CD4-positive, alpha-beta memory T cell (primary cell): ENCODE results near the gene CEP112. TPM values are rescaled to one million over a fixed set of nuclear protein-coding genes. Genes with fewer than 3 reads are reported as not detected.

Experiments used
- CTCF ChIA-PET: fragments of 350-600 bp; sonication (Branson Sonifier 250); formaldehyde crosslinking; loops from one replicate; lab custom pipeline; 2021; ENCODE audit warnings: inconsistent platforms; ENCODE audit not compliant: partially characterized antibody; lab: Charles Lee
- POLR2A ChIA-PET: fragments of 350-600 bp; sonication (Branson Sonifier 250); formaldehyde crosslinking; loops from one replicate; lab custom pipeline; 2021; ENCODE audit not compliant: partially characterized antibody; lab: Charles Lee
- DNase-seq, 5 donors: peaks; one replicate each; pipeline versions ENCODE4 v3.0.0 to v3.0.0-alpha.2; 2020 to 2022; ENCODE audit warnings: mixed read lengths in 1 of 5
- H3K27ac ChIP-seq: one replicate; pipeline ENCODE4 v1.7.0; 2013; ENCODE audit warnings: low read depth, low read length
- H3K27me3 ChIP-seq: 2 replicates; pipeline ENCODE4 v1.7.0; 2013; ENCODE audit warnings: mild to moderate bottlenecking, low read length, moderate library complexity; ENCODE audit not compliant: insufficient read depth
- H3K36me3 ChIP-seq: 2 replicates; pipeline ENCODE4 v1.7.0; 2013; ENCODE audit warnings: mild to moderate bottlenecking, low read length, moderate library complexity; ENCODE audit not compliant: insufficient read depth
- H3K4me1 ChIP-seq: 2 replicates; pipeline ENCODE4 v1.7.0; 2013; ENCODE audit warnings: mild to moderate bottlenecking, low read length, moderate library complexity; ENCODE audit not compliant: insufficient read depth
- H3K4me3 ChIP-seq, 2 donors: one replicate each; pipeline ENCODE4 v1.7.0; 2013; ENCODE audit warnings: low read length in 2 of 2, mild to moderate bottlenecking in 1 of 2
- H3K9me3 ChIP-seq, 2 donors: one replicate each; pipeline ENCODE4 v1.7.0; 2013; ENCODE audit warnings: low read length in 2 of 2, control low read depth in 1 of 2; ENCODE audit not compliant: control insufficient read depth in 1 of 2
- H3K27ac Mint-ChIP-seq, 7 donors: one replicate each; pipeline ENCODE4 v1.8.0; 2020 to 2021; ENCODE audit warnings: mixed read lengths in 7 of 7, mild to moderate bottlenecking in 6 of 7, inconsistent platforms in 3 of 7, moderate library complexity in 3 of 7
- H3K27me3 Mint-ChIP-seq, 2 donors: one replicate each; pipeline ENCODE4 v1.8.0; 2020 to 2021; ENCODE audit warnings: mixed read lengths in 2 of 2
- H3K36me3 Mint-ChIP-seq, 2 donors: one replicate each; pipeline ENCODE4 v1.8.0; 2020 to 2021; ENCODE audit warnings: mixed read lengths in 2 of 2, inconsistent platforms in 1 of 2, mild to moderate bottlenecking in 1 of 2
- H3K4me1 Mint-ChIP-seq, 4 donors: one replicate each; pipeline ENCODE4 v1.8.0; 2020 to 2021; ENCODE audit warnings: mixed read lengths in 4 of 4, mild to moderate bottlenecking in 1 of 4
- H3K4me3 Mint-ChIP-seq, 8 donors: one replicate each; pipeline ENCODE4 v1.8.0; 2020 to 2021; ENCODE audit warnings: mixed read lengths in 8 of 8, mild to moderate bottlenecking in 7 of 8, moderate library complexity in 6 of 8, inconsistent platforms in 3 of 8
- H3K9me3 Mint-ChIP-seq, 8 donors: one replicate each; pipeline ENCODE4 v1.8.0; 2020 to 2021; ENCODE audit warnings: mixed read lengths in 8 of 8, mild to moderate bottlenecking in 5 of 8, inconsistent platforms in 3 of 8, moderate library complexity in 1 of 8
- intact Hi-C: fragments of 100-400 bp; cut with micrococcal nuclease; formaldehyde crosslinking; loops from one replicate; pipeline ENCODE4 v1.15.1; 2023
- polyA plus RNA-seq, 2 donors: library from polyadenylated mRNA; unstranded; fragments of 300-500 nt; fragmentation: Illumina TruSeq; gene quantifications; one replicate each; pipeline ENCODE4 v1.2.3, GENCODE V29; 2021
- total RNA-seq, 2 experiments: library from RNA; stranded (reverse); gene quantifications; one replicate each; pipeline ENCODE4 v1.2.3, GENCODE V29; 2021

CEP112 gene
- total and polyA plus RNA-seq, 4 experiments from 2014 or later: 0.34 to 3.9 (median 1.4) TPM

- no peak overlapping the region for H3K4me3 Mint-ChIP-seq
- ChIA-PET CTCF (no interaction called here), POLR2A (no interaction called here)
- no peak overlapping the region for H3K4me3 ChIP-seq
- no peak overlapping the region for H3K27ac Mint-ChIP-seq
- no peak for DNase-seq
- H3K4me1 Mint-ChIP-seq: no peaks in the 10 kb centered on the region
- H3K27ac ChIP-seq: no peak overlapping the region
- no peaks in the 10 kb centered on the region for H3K9me3 ChIP-seq
- H3K9me3 Mint-ChIP-seq: no peaks in the 10 kb centered on the region
- H3K36me3 ChIP-seq: no peaks in the 10 kb centered on the region
- no peaks in the 10 kb centered on the region for H3K4me1 ChIP-seq
- intact Hi-C loops: no loop called here
- H3K36me3 Mint-ChIP-seq: no peaks in the 10 kb centered on the region
- H3K27me3 ChIP-seq: peaks cover 4% of the 10 kb centered on the region
- peaks cover 0 to 1% of the 10 kb centered on the region in 2 donors for H3K27me3 Mint-ChIP-seq
Measured at GRCh38 chr17:65857718-65858117, 334.2 kb downstream of the CEP112 start.

- no peak overlapping the region for H3K4me3 Mint-ChIP-seq
- H3K36me3 ChIP-seq: no peaks in the 10 kb centered on the region
- no peaks in the 10 kb centered on the region for H3K9me3 Mint-ChIP-seq
- no peaks in the 10 kb centered on the region for H3K9me3 ChIP-seq
- H3K4me1 Mint-ChIP-seq: no peaks in the 10 kb centered on the region
- peaks cover 4% of the 10 kb centered on the region for H3K27me3 ChIP-seq
- ChIA-PET CTCF (no interaction called here), POLR2A (no interaction called here)
- H3K27ac ChIP-seq: no peak overlapping the region
- no peak overlapping the region for H3K4me3 ChIP-seq
- DNase-seq: no peak
- H3K27ac Mint-ChIP-seq: no peak overlapping the region
- intact Hi-C loops: no loop called here
- no peaks in the 10 kb centered on the region for H3K36me3 Mint-ChIP-seq
- H3K27me3 Mint-ChIP-seq: peaks cover 0 to 1% of the 10 kb centered on the region in 2 donors
- no peaks in the 10 kb centered on the region for H3K4me1 ChIP-seq
Measured at GRCh38 chr17:65856865-65857264, 335.1 kb downstream of the CEP112 start.

- intact Hi-C loops: no loop called here
- CTCF ChIA-PET: interaction anchor here (0.6 kb wide), 1 partner anchor 59 kb away, joined by 3 read pairs; no protein-coding TSS in a partner anchor
- Histone ChIP-seq H3K4me3 (no peak overlapping the region), H3K27ac (no peak overlapping the region), H3K9me3 (no peaks in the 10 kb centered on the region), H3K4me1 (no peaks in the 10 kb centered on the region), H3K27me3 (peaks cover 4% of the 10 kb centered on the region), H3K36me3 (no peaks in the 10 kb centered on the region)
- no peak for DNase-seq
- Mint-ChIP-seq H3K4me3 (no peak overlapping the region), H3K4me1 (no peaks in the 10 kb centered on the region), H3K9me3 (no peaks in the 10 kb centered on the region), H3K27ac (no peak overlapping the region), H3K36me3 (no peaks in the 10 kb centered on the region), H3K27me3 (peaks cover 0 to 1% of the 10 kb centered on the region in 2 donors)
- POLR2A ChIA-PET: no interaction called here
Measured at GRCh38 chr17:65855675-65856074, 336.3 kb downstream of the CEP112 start.

- H3K36me3 Mint-ChIP-seq: no peaks in the 10 kb centered on the region
- Histone ChIP-seq H3K4me1 (no peaks in the 10 kb centered on the region), H3K4me3 (no peak overlapping the region), H3K9me3 (no peaks in the 10 kb centered on the region), H3K27me3 (peaks cover 4% of the 10 kb centered on the region), H3K36me3 (no peaks in the 10 kb centered on the region), H3K27ac (no peak overlapping the region)
- no peaks in the 10 kb centered on the region for H3K4me1 Mint-ChIP-seq
- no peak for DNase-seq
- ChIA-PET CTCF (no interaction called here), POLR2A (no interaction called here)
- H3K27me3 Mint-ChIP-seq: peaks cover 0 to 1% of the 10 kb centered on the region in 2 donors
- no peak overlapping the region for H3K4me3 Mint-ChIP-seq
- no peaks in the 10 kb centered on the region for H3K9me3 Mint-ChIP-seq
- intact Hi-C loops: no loop called here
- no peak overlapping the region for H3K27ac Mint-ChIP-seq
Measured at GRCh38 chr17:65855245-65855644, 336.7 kb downstream of the CEP112 start.

GRCh38 chr17:65853816-65854215 is 338.1 kb downstream of the CEP112 start:
- peaks cover 0 to 1% of the 10 kb centered on the region in 2 donors for H3K27me3 Mint-ChIP-seq
- CTCF ChIA-PET: no interaction called here

GRCh38 chr17:65852911-65853310 is 339.0 kb downstream of the CEP112 start:
- H3K27me3 Mint-ChIP-seq: peaks cover 1 to 3% of the 10 kb centered on the region in 2 donors
- H3K27ac ChIP-seq: no peak overlapping the region
- H3K4me3 Mint-ChIP-seq: no peak overlapping the region
- H3K36me3 Mint-ChIP-seq: no peaks in the 10 kb centered on the region
- CTCF ChIA-PET: no interaction called here
- no peaks in the 10 kb centered on the region for H3K4me1 Mint-ChIP-seq
- DNase-seq: no peak
- H3K27me3 ChIP-seq: peaks cover 4% of the 10 kb centered on the region
- H3K36me3 ChIP-seq: no peaks in the 10 kb centered on the region
- intact Hi-C loops: no loop called here
- no peaks in the 10 kb centered on the region for H3K9me3 ChIP-seq
- no peaks in the 10 kb centered on the region for H3K4me1 ChIP-seq
- H3K4me3 ChIP-seq: no peak overlapping the region
- no peaks in the 10 kb centered on the region for H3K9me3 Mint-ChIP-seq
- no peak overlapping the region for H3K27ac Mint-ChIP-seq
- POLR2A ChIA-PET: no interaction called here

More at GRCh38 chr17:65853816-65854215, 338.1 kb downstream of the CEP112 start:
- POLR2A ChIA-PET: no interaction called here
- no peak overlapping the region for H3K27ac Mint-ChIP-seq
- no peaks in the 10 kb centered on the region for H3K4me1 ChIP-seq
- no peaks in the 10 kb centered on the region for H3K4me1 Mint-ChIP-seq
- no peak overlapping the region for H3K4me3 ChIP-seq
- no peak for DNase-seq
- no peaks in the 10 kb centered on the region for H3K9me3 ChIP-seq
- no peaks in the 10 kb centered on the region for H3K36me3 Mint-ChIP-seq
- intact Hi-C loops: no loop called here
- no peaks in the 10 kb centered on the region for H3K36me3 ChIP-seq
- peaks cover 4% of the 10 kb centered on the region for H3K27me3 ChIP-seq
- no peak overlapping the region for H3K27ac ChIP-seq
- no peaks in the 10 kb centered on the region for H3K9me3 Mint-ChIP-seq
- no peak overlapping the region for H3K4me3 Mint-ChIP-seq

- POLR2A ChIA-PET: no interaction called here
- Mint-ChIP-seq H3K27me3 (peaks cover 1 to 3% of the 10 kb centered on the region in 2 donors), H3K4me1 (no peaks in the 10 kb centered on the region), H3K27ac (no peak overlapping the region), H3K4me3 (no peak overlapping the region), H3K36me3 (no peaks in the 10 kb centered on the region), H3K9me3 (no peaks in the 10 kb centered on the region)
- no peak overlapping the region for H3K27ac ChIP-seq
- CTCF ChIA-PET: interaction anchor here (1.1 kb wide), 1 partner anchor 34 kb away, joined by 3 read pairs; no protein-coding TSS in a partner anchor
- no peak overlapping the region for H3K4me3 ChIP-seq
- H3K4me1 ChIP-seq: no peaks in the 10 kb centered on the region
- DNase-seq: no peak
- no peaks in the 10 kb centered on the region for H3K36me3 ChIP-seq
- intact Hi-C loops: no loop called here
- peaks cover 4% of the 10 kb centered on the region for H3K27me3 ChIP-seq
- no peaks in the 10 kb centered on the region for H3K9me3 ChIP-seq
Measured at GRCh38 chr17:65851965-65852736, 339.8 kb downstream of the CEP112 start.
